Suprapubic skin (tissue), 4 donors: ENCODE data around the gene CDKN1A. TPM values are rescaled to one million over a fixed set of nuclear protein-coding genes. Genes with fewer than 3 reads are reported as not detected.
A peak's percentile ranks its signal among the peaks of the same experiment; 100 is the strongest.

Source experiments
- DNase-seq, 2 donors: peaks; one replicate each; pipeline ENCODE4 v3.0.0-alpha.2; 2019; ENCODE audit warnings: low spot score in 2 of 2
- H3K27ac ChIP-seq: fragments of 200-600 bp; sonication (generic); one replicate; pipeline ENCODE4 v1.5.1; 2019
- H3K27me3 ChIP-seq: fragments of 200-600 bp; sonication (generic); one replicate; pipeline ENCODE4 v1.5.1; 2019
- H3K36me3 ChIP-seq: fragments of 200-600 bp; sonication (generic); one replicate; pipeline ENCODE4 v1.5.1; 2019
- H3K4me1 ChIP-seq: fragments of 200-600 bp; sonication (generic); one replicate; pipeline ENCODE4 v1.5.1; 2019
- H3K4me3 ChIP-seq: fragments of 200-600 bp; sonication (generic); one replicate; pipeline ENCODE4 v1.5.1; 2019; ENCODE audit warnings: mild to moderate bottlenecking
- H3K9me3 ChIP-seq: fragments of 200-600 bp; sonication (generic); one replicate; pipeline ENCODE4 v1.5.1; 2019
- EP300 ChIP-seq: sonication (generic); formaldehyde crosslinking; IDR thresholded peaks from one replicate; pipeline ENCODE4 v1.6.1; 2017; ENCODE audit warnings: antibody characterized with exemption
- POLR2A ChIP-seq, 2 donors: fragments of 450-650 bp; IDR thresholded peaks; one replicate each; pipeline ENCODE4 v1.6.1; 2017; ENCODE audit warnings: antibody characterized with exemption in 2 of 2, mild to moderate bottlenecking in 2 of 2, moderate library complexity in 2 of 2
- POLR2AphosphoS5 ChIP-seq, 3 donors: sonication (generic); formaldehyde crosslinking; IDR thresholded peaks; one replicate each; pipeline ENCODE4 v1.6.1; 2017; ENCODE audit warnings: antibody characterized with exemption in 3 of 3
- WGBS: methylation state at CpG from one replicate; pipeline ENCODE4 v1.1.5; 2018; 5-methylcytosine and 5-hydroxymethylcytosine counted together
- total RNA-seq, 4 donors: library from RNA; depleted of rRNA; stranded (reverse); fragments of >200 nt; gene quantifications; one replicate each; pipeline ENCODE4 v1.1.0, GENCODE V29; 2016
- TF ChIP-seq, protein P1 (sequence below), 2 donors: fragments of 200-600 bp in 1 of 2; fragments of 450-650 bp in 1 of 2; sonication (generic) in 1 of 2; IDR thresholded peaks; one replicate each; pipeline ENCODE4 v1.5.1; 2016 to 2019; ENCODE audit warnings: antibody characterized with exemption in 2 of 2, mild to moderate bottlenecking in 1 of 2, moderate library complexity in 1 of 2

Gene CDKN1A
- total RNA-seq, 4 donors from 2014 or later = 138 to 315 (median 207) TPM

DNA sequence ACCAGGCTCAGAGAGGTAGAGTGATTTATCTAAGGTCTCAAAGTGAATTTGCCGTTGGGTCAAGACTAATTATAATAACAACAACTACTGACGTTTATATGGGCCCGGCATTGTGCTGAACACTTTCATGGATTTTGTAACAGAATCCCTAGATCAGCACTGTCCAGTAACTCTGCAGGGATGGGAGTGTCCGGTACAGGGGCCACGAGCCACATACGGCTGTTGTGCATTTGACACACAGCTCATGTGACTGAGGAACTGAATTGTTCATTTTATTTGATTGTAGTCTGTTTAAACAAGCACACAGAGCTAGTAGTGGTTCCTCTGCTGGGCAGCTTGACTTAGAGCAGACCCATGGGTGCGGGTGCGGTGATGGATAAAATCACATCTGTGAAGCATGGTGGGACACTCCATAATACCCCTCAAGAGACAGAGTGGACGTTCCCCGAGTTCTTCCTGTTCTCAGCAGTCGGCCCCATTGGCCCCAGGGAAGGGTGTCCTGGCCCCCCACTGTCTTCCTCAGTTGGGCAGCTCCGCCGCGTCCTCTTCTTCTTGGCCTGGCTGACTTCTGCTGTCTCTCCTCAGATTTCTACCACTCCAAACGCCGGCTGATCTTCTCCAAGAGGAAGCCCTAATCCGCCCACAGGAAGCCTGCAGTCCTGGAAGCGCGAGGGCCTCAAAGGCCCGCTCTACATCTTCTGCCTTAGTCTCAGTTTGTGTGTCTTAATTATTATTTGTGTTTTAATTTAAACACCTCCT, 6.8 kb downstream of the CDKN1A start:
- no peaks in the 10 kb centered on the region for H3K27me3 ChIP-seq
- H3K4me3 ChIP-seq = no peak overlapping the region
- H3K27ac ChIP-seq = no peak overlapping the region
- peaks cover 60% of the 10 kb centered on the region for H3K4me1 ChIP-seq
- H3K9me3 ChIP-seq = no peaks in the 10 kb centered on the region
- peaks cover 38% of the 10 kb centered on the region for H3K36me3 ChIP-seq
- WGBS = 80% methylated on average over 20 of the region's 20 CpGs
- TF ChIP-seq POLR2A (IDR thresholded peaks at IDR 0.05) = peak in 1 of 2 donors; percentile 11
- TF ChIP-seq EP300 = no peak
- DNase-seq = peak in 1 of 2 donors; percentile 66

DNA sequence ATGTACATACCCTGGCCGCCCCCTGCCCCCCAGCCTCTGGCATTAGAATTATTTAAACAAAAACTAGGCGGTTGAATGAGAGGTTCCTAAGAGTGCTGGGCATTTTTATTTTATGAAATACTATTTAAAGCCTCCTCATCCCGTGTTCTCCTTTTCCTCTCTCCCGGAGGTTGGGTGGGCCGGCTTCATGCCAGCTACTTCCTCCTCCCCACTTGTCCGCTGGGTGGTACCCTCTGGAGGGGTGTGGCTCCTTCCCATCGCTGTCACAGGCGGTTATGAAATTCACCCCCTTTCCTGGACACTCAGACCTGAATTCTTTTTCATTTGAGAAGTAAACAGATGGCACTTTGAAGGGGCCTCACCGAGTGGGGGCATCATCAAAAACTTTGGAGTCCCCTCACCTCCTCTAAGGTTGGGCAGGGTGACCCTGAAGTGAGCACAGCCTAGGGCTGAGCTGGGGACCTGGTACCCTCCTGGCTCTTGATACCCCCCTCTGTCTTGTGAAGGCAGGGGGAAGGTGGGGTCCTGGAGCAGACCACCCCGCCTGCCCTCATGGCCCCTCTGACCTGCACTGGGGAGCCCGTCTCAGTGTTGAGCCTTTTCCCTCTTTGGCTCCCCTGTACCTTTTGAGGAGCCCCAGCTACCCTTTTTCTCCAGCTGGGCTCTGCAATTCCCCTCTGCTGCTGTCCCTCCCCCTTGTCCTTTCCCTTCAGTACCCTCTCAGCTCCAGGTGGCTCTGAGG, 7.6 kb downstream of the CDKN1A start:
- H3K36me3 ChIP-seq = peaks cover 38% of the 10 kb centered on the region
- H3K9me3 ChIP-seq = no peaks in the 10 kb centered on the region
- H3K27me3 ChIP-seq = no peaks in the 10 kb centered on the region
- peak in 1 of 2 donors; percentile 77 for DNase-seq
- no peak overlapping the region for H3K27ac ChIP-seq
- WGBS = 69% methylated on average over 11 of the region's 11 CpGs
- TF ChIP-seq POLR2A (IDR thresholded peaks at IDR 0.05) (no peak), POLR2AphosphoS5 (IDR thresholded peaks at IDR 0.05) (no peak), EP300 (no peak)
- TF ChIP-seq, protein P1, sequence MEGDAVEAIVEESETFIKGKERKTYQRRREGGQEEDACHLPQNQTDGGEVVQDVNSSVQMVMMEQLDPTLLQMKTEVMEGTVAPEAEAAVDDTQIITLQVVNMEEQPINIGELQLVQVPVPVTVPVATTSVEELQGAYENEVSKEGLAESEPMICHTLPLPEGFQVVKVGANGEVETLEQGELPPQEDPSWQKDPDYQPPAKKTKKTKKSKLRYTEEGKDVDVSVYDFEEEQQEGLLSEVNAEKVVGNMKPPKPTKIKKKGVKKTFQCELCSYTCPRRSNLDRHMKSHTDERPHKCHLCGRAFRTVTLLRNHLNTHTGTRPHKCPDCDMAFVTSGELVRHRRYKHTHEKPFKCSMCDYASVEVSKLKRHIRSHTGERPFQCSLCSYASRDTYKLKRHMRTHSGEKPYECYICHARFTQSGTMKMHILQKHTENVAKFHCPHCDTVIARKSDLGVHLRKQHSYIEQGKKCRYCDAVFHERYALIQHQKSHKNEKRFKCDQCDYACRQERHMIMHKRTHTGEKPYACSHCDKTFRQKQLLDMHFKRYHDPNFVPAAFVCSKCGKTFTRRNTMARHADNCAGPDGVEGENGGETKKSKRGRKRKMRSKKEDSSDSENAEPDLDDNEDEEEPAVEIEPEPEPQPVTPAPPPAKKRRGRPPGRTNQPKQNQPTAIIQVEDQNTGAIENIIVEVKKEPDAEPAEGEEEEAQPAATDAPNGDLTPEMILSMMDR (IDR thresholded peaks at IDR 0.05) = no peak
- H3K4me3 ChIP-seq = no peak overlapping the region
- H3K4me1 ChIP-seq = peaks cover 53% of the 10 kb centered on the region

DNA sequence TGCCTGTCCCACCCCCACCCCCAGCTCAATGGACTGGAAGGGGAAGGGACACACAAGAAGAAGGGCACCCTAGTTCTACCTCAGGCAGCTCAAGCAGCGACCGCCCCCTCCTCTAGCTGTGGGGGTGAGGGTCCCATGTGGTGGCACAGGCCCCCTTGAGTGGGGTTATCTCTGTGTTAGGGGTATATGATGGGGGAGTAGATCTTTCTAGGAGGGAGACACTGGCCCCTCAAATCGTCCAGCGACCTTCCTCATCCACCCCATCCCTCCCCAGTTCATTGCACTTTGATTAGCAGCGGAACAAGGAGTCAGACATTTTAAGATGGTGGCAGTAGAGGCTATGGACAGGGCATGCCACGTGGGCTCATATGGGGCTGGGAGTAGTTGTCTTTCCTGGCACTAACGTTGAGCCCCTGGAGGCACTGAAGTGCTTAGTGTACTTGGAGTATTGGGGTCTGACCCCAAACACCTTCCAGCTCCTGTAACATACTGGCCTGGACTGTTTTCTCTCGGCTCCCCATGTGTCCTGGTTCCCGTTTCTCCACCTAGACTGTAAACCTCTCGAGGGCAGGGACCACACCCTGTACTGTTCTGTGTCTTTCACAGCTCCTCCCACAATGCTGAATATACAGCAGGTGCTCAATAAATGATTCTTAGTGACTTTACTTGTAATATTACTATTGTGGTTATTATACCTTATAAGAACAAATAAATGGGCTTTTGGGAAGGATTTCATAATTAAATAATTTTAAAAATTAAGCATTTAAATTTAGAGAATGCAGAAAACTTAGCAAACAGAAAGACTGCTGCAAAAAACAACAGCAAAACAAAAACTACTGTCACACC, 8.4 kb downstream of the CDKN1A start:
- peak in 1 of 2 donors; percentile 64 for DNase-seq

DNA sequence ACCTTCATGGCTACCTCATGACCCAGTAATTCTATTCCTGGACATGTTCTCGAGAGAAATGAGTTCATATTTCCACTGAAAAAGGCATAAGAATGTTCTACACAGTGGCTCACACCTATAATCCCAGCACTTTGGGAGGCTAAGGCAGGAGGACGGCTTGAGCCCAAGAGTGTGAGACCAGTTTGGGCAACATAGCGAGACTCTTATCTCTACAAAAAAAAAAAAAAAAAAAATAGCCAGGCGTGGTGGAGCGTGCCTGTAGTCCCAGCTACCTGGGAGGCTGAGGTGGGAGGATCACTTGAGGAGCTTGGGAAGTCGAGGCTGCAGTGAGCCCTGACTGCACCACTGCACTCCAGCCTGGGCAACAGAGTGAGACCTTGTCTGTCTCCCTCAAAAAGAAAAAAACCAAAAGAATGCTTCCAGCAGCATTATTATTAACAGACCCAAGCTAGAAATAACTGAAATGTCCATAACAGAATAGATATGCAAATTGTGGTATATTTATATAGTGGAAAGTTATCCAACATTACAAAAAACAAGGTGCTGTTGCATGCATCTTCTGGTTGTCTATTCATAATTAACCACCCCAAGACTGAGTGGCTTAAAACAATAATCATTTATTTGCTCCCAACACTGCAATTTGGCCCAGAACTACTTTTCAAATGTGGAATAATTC, 9.7 kb downstream of the CDKN1A start:
- DNase-seq = no peak
- 95% methylated on average over 6 of the region's 6 CpGs for WGBS
- TF ChIP-seq POLR2A (IDR thresholded peaks at IDR 0.05) (no peak), EP300 (no peak), POLR2AphosphoS5 (IDR thresholded peaks at IDR 0.05) (no peak)
- TF ChIP-seq, protein P1 (IDR thresholded peaks at IDR 0.05) = no peak

More for the DNA sequence above, 8.4 kb downstream of the CDKN1A start:
- WGBS = 78% methylated on average over 9 of the region's 10 CpGs
- TF ChIP-seq, protein P1 (IDR thresholded peaks at IDR 0.05) = no peak
- TF ChIP-seq POLR2AphosphoS5 (IDR thresholded peaks at IDR 0.05) (no peak), EP300 (no peak), POLR2A (IDR thresholded peaks at IDR 0.05) (no peak)
- H3K27me3 ChIP-seq = no peaks in the 10 kb centered on the region
- peaks cover 38% of the 10 kb centered on the region for H3K36me3 ChIP-seq
- no peaks in the 10 kb centered on the region for H3K9me3 ChIP-seq
- H3K4me3 ChIP-seq = no peak overlapping the region
- H3K4me1 ChIP-seq = peaks cover 52% of the 10 kb centered on the region
- no peak overlapping the region for H3K27ac ChIP-seq

DNA sequence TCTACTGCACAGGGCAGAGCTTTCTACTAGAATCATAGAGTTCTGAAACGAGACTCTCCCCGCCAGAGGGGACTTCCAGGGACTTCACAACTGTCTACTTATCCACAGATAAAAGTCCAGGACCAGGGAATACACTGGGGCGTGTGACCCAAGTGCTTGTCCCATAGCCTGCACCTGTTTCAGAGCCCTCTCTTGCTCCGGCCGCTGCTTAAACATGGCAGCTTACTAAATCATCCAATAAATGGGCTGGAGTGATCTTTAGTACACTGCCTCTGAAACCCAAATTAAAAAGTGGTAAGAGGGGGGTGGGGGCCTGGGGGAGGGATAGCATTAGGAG, 10.2 kb downstream of the CDKN1A start:
- Histone ChIP-seq H3K9me3 (no peaks in the 10 kb centered on the region), H3K36me3 (peaks cover 34% of the 10 kb centered on the region), H3K4me3 (no peak overlapping the region), H3K4me1 (peaks cover 50% of the 10 kb centered on the region), H3K27me3 (no peaks in the 10 kb centered on the region), H3K27ac (no peak overlapping the region)
- DNase-seq = peak in 1 of 2 donors; percentile 67
- 92% methylated on average over 5 of the region's 5 CpGs for WGBS
- TF ChIP-seq POLR2AphosphoS5 (IDR thresholded peaks at IDR 0.05) = no peak
- TF ChIP-seq, protein P1 (IDR thresholded peaks at IDR 0.05) = no peak
- TF ChIP-seq EP300 = no peak
- TF ChIP-seq POLR2A (IDR thresholded peaks at IDR 0.05) = no peak

More for the DNA sequence above, 9.7 kb downstream of the CDKN1A start:
- Histone ChIP-seq H3K4me1 (peaks cover 52% of the 10 kb centered on the region), H3K4me3 (no peak overlapping the region), H3K27me3 (no peaks in the 10 kb centered on the region), H3K36me3 (peaks cover 38% of the 10 kb centered on the region), H3K27ac (no peak overlapping the region), H3K9me3 (no peaks in the 10 kb centered on the region)
